Measurements from ENCODE around the gene ACSM3. TPM values are rescaled to one million over a fixed set of nuclear protein-coding genes. Genes with fewer than 3 reads are reported as not detected.
A peak's percentile ranks its signal among the peaks of the same experiment; 100 is the strongest.

The ACSM3 gene
- total and polyA plus RNA-seq, 9 of the 15 experiments (the other 6 are each of a cell fraction or from before 2014, with no cell fraction given) = 112 to 420 (median 182) TPM

GRCh38 chr16:20744922-20745440, 18.8 kb upstream of the ACSM3 start (continued):
- TF ChIP-seq TFAP4 (CRISPR knock-in tag; IDR thresholded peaks at IDR 0.05; ENCODE audit: borderline replicate concordance) (no peak), PHTF2 (CRISPR knock-in tag; IDR thresholded peaks at IDR 0.05) (no peak), TAL1 (IDR thresholded peaks at IDR 0.05) (peak; percentile 81), PPARD (CRISPR knock-in tag; IDR thresholded peaks at IDR 0.05) (no peak), HMGXB4 (CRISPR knock-in tag; IDR thresholded peaks at IDR 0.05) (no peak), PHF21A (IDR thresholded peaks at IDR 0.05; ENCODE audit: borderline replicate concordance, low read depth) (no peak), GTF2B (IDR thresholded peaks at IDR 0.05; ENCODE audit: extremely low read depth, insufficient read length) (no peak), RAD51 (IDR thresholded peaks at IDR 0.05; ENCODE audit: borderline replicate concordance, low read depth) (no peak), RNF2 (IDR thresholded peaks at IDR 0.05) (peak; percentile 89; the same call in 1 of the 2 replicates), PCBP1 (IDR thresholded peaks at IDR 0.05; ENCODE audit: low read depth, low read length, poor library complexity, severe bottlenecking) (no peak), CBFB (CRISPR knock-in tag; IDR thresholded peaks at IDR 0.05) (no peak), BCOR (IDR thresholded peaks at IDR 0.05) (peak; percentile 18; the same call in 1 of the 2 replicates), FOXA1 (IDR thresholded peaks at IDR 0.05; ENCODE audit: borderline replicate concordance) (no peak), CAMTA2 (CRISPR knock-in tag; conservative IDR thresholded peaks at IDR 0.05) (no peak), L3MBTL2 (IDR thresholded peaks at IDR 0.05) (peak; percentile 79), PHB (CRISPR knock-in tag; IDR thresholded peaks at IDR 0.05) (no peak), REST (IDR thresholded peaks at IDR 0.05; ENCODE audit: borderline replicate concordance) (no peak), REST (CRISPR knock-in tag; IDR thresholded peaks at IDR 0.05; ENCODE audit: low read depth) (no peak), NUFIP1 (IDR thresholded peaks at IDR 0.05; ENCODE audit: partially characterized antibody) (no peak), ETV1 (tag; conservative IDR thresholded peaks at IDR 0.05; ENCODE audit: low read depth) (peak; percentile 87)

Data from K562 (cell line).